SU-DHL-6 (cell line): ENCODE data around the gene TES.

Experiments used
- H2AFZ ChIP-seq: fragments of 200-600 bp; sonication (generic); 2 replicates; pipeline ENCODE4 v1.6.1; 2014; ENCODE audit warnings: low read depth, mild to moderate bottlenecking, moderate library complexity, mixed read lengths, antibody characterized with exemption, low read length; ENCODE audit not compliant: severe bottlenecking
- H3F3A ChIP-seq: fragments of 200-600 bp; shearing (Covaris generic); 2 replicates; pipeline ENCODE4 v1.6.0; 2016; ENCODE audit warnings: antibody characterized with exemption, mild to moderate bottlenecking; ENCODE audit not compliant: insufficient read depth
- H3K27ac ChIP-seq: fragments of 200-600 bp; sonication (generic); 2 replicates; pipeline ENCODE4 v1.5.1; 2016; ENCODE audit warnings: low read depth, mild to moderate bottlenecking, low read length, moderate library complexity, mixed read lengths
- H3K27me3 ChIP-seq: fragments of 200-600 bp; sonication (generic), shearing (Covaris generic); 2 replicates; pipeline ENCODE4 v1.6.0; 2014; ENCODE audit warnings: mild to moderate bottlenecking, low read length
- H3K36me3 ChIP-seq: fragments of 200-600 bp; sonication (generic); 2 replicates; pipeline ENCODE4 v1.6.1; 2014; ENCODE audit warnings: mild to moderate bottlenecking, low read length, mixed read lengths
- H3K4me2 ChIP-seq: fragments of 300-600, 200-600 bp; shearing (Covaris generic), sonication (generic); 2 replicates; pipeline ENCODE4 v1.6.0; 2014; ENCODE audit warnings: low read length, low read depth, mild to moderate bottlenecking; ENCODE audit not compliant: poor library complexity, severe bottlenecking
- H3K4me3 ChIP-seq: fragments of 200-600 bp; sonication (generic); 2 replicates; pipeline ENCODE4 v1.5.1; 2014; ENCODE audit warnings: antibody characterized with exemption, low read length, mild to moderate bottlenecking, mixed read lengths; ENCODE audit not compliant: insufficient read depth, poor library complexity, severe bottlenecking
- H3K79me2 ChIP-seq: fragments of 200-600 bp; sonication (generic); 2 replicates; pipeline ENCODE4 v1.6.1; 2014; ENCODE audit warnings: mild to moderate bottlenecking, low read length, moderate library complexity; ENCODE audit not compliant: insufficient read depth
- H3K9ac ChIP-seq: fragments of 200-600 bp; sonication (generic); 2 replicates; pipeline ENCODE4 v1.7.0; 2014; ENCODE audit warnings: mild to moderate bottlenecking, low read length
- H3K9me2 ChIP-seq: fragments of 200-600 bp; sonication (generic); replicated peaks from 2 replicates; pipeline ENCODE4 v1.6.1; 2014; ENCODE audit warnings: low read length; ENCODE audit not compliant: insufficient read depth
- H3K9me3 ChIP-seq: fragments of 200-600 bp; sonication (generic); 2 replicates; pipeline ENCODE4 v1.6.1; 2014; ENCODE audit warnings: low read length, mixed read lengths; ENCODE audit not compliant: insufficient read depth
- H4K20me1 ChIP-seq: fragments of 200-600 bp; sonication (generic); 2 replicates; pipeline ENCODE4 v1.6.1; 2014; ENCODE audit warnings: low read depth, mild to moderate bottlenecking, antibody characterized with exemption, low read length, moderate library complexity, mixed read lengths
- EZH2phosphoT487 ChIP-seq: fragments of 200-600 bp; sonication (generic), shearing (Covaris generic); conservative IDR thresholded peaks from 2 replicates; pipeline ENCODE4 v1.6.1; 2018; ENCODE audit warnings: mild to moderate bottlenecking, antibody characterized with exemption, low read length, moderate library complexity, mixed read lengths
- TF ChIP-seq, protein P1 (sequence below): fragments of 200-600 bp; sonication (generic); IDR thresholded peaks from one replicate; pipeline ENCODE4 v1.5.1; 2017; ENCODE audit warnings: antibody characterized with exemption, mild to moderate bottlenecking, low read length, moderate library complexity; ENCODE audit not compliant: insufficient read depth, poor library complexity, severe bottlenecking

TES gene

DNA sequence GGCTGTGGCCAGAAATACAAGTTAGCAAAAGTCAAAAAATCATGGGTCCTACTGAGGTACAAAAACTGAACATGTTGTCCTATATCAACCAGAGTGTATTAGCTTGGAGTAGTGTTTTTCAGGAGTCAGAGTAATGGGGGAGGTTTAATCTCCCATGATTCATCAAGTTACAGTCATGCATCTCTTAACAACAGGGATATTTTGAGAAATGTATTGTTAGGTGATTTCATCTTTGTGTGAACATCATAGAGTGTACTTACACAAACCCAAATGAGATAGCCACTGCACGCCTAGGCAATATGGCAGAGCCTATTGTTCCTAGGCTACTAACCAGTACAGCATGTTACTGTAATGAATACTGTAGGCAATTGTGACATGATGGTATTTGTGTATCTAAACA lies 14.9 kb upstream of the TES start:
- Histone ChIP-seq H3K4me3 (no peak overlapping the region), H3K27me3 (no peaks in the 10 kb centered on the region), H4K20me1 (no peaks in the 10 kb centered on the region), H3K9me2 (no peaks in the 10 kb centered on the region), H3F3A (no peaks in the 10 kb centered on the region), H3K36me3 (no peaks in the 10 kb centered on the region), H3K79me2 (no peaks in the 10 kb centered on the region), H3K9me3 (no peaks in the 10 kb centered on the region), H3K4me2 (no peak overlapping the region), H3K27ac (no peak overlapping the region), H3K9ac (no peak overlapping the region), H2AFZ (no peak overlapping the region)
- TF ChIP-seq, protein P1, sequence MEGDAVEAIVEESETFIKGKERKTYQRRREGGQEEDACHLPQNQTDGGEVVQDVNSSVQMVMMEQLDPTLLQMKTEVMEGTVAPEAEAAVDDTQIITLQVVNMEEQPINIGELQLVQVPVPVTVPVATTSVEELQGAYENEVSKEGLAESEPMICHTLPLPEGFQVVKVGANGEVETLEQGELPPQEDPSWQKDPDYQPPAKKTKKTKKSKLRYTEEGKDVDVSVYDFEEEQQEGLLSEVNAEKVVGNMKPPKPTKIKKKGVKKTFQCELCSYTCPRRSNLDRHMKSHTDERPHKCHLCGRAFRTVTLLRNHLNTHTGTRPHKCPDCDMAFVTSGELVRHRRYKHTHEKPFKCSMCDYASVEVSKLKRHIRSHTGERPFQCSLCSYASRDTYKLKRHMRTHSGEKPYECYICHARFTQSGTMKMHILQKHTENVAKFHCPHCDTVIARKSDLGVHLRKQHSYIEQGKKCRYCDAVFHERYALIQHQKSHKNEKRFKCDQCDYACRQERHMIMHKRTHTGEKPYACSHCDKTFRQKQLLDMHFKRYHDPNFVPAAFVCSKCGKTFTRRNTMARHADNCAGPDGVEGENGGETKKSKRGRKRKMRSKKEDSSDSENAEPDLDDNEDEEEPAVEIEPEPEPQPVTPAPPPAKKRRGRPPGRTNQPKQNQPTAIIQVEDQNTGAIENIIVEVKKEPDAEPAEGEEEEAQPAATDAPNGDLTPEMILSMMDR, result no peak
- no peak for TF ChIP-seq EZH2phosphoT487

DNA sequence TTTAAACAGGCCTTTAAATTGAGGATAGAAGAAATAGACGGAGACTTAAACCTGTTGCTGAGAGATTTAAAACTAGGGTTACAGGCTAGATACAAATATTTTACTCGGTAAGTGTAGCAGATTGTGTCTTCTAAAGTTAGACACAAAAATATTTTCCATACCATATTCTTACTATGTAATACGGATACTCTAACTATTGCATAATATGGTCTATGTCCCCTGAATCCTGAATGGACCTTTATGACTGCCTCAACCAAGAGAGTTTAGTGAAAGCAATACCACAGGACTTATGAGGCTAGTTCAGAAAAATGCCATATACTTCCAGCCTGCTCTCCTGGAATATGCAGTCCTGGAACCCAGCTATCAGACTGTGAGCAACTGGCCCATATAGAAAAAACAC lies 13.4 kb upstream of the TES start:
- Histone ChIP-seq H3K9me2 (no peaks in the 10 kb centered on the region), H3F3A (no peaks in the 10 kb centered on the region), H3K9ac (no peak overlapping the region), H2AFZ (no peak overlapping the region), H3K27ac (no peak overlapping the region), H3K27me3 (no peaks in the 10 kb centered on the region), H3K4me2 (no peak overlapping the region), H3K36me3 (no peaks in the 10 kb centered on the region), H3K9me3 (no peaks in the 10 kb centered on the region), H3K79me2 (no peaks in the 10 kb centered on the region), H3K4me3 (no peak overlapping the region), H4K20me1 (no peaks in the 10 kb centered on the region)
- TF ChIP-seq, protein P1, result no peak
- no peak for TF ChIP-seq EZH2phosphoT487

DNA sequence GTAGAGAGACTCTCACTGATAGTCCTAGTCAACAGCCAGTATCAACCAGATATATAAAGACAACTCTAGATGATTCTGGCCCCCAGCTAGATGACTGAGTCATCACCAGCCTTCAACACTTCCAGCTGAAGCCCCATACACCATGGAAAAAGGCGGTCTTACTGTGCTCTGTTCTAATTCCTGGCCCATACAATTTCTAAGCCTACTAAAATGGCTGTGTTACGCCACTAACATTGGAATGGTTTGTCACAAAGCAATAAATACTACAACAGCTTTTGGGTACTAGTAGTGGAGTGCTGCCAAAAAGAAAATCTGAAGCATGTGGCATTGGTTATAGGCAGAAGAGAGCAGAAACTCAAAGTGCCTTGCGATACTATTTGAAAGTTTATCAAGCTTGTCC lies 13.0 kb upstream of the TES start:
- Histone ChIP-seq H3K27me3 (no peaks in the 10 kb centered on the region), H3K4me2 (no peak overlapping the region), H3K79me2 (no peaks in the 10 kb centered on the region), H3K4me3 (no peak overlapping the region), H3K9me3 (no peaks in the 10 kb centered on the region), H3F3A (no peaks in the 10 kb centered on the region), H2AFZ (no peak overlapping the region), H4K20me1 (no peaks in the 10 kb centered on the region), H3K36me3 (no peaks in the 10 kb centered on the region), H3K27ac (no peak overlapping the region), H3K9ac (no peak overlapping the region), H3K9me2 (no peaks in the 10 kb centered on the region)
- TF ChIP-seq, protein P1, result no peak
- no peak for TF ChIP-seq EZH2phosphoT487
